Measurements from ENCODE around the gene UTP18. TPM values are rescaled to one million over a fixed set of nuclear protein-coding genes. Genes with fewer than 3 reads are reported as not detected.

Gene UTP18
- total RNA-seq, 1 experiment from 2014 or later, result 107 TPM

DNA sequence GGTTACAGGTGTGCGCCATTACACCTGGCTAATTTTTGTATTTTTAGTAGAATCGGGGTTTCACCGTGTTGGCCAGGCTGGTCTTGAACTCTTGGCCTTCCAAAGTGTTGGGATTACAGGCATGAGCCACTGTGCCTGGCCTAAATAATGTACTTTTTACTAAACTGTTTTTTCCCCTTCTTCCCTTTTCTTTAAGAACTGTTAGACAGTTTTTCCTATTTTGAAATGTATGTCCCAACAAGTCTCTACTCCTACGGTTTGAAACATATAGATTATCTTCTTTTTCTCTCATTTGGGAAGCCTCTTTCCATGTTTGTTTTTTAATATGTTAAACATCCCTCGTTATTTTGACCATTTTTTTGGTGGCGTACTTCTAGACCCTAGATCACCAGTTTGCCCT, 9.6 kb downstream of the UTP18 start:
- no peak for TF ChIP-seq EZH2 (IDR thresholded peaks at IDR 0.05; ENCODE audit: borderline replicate concordance, low read depth, low read length, poor library complexity, severe bottlenecking)
- TF ChIP-seq, protein P1, sequence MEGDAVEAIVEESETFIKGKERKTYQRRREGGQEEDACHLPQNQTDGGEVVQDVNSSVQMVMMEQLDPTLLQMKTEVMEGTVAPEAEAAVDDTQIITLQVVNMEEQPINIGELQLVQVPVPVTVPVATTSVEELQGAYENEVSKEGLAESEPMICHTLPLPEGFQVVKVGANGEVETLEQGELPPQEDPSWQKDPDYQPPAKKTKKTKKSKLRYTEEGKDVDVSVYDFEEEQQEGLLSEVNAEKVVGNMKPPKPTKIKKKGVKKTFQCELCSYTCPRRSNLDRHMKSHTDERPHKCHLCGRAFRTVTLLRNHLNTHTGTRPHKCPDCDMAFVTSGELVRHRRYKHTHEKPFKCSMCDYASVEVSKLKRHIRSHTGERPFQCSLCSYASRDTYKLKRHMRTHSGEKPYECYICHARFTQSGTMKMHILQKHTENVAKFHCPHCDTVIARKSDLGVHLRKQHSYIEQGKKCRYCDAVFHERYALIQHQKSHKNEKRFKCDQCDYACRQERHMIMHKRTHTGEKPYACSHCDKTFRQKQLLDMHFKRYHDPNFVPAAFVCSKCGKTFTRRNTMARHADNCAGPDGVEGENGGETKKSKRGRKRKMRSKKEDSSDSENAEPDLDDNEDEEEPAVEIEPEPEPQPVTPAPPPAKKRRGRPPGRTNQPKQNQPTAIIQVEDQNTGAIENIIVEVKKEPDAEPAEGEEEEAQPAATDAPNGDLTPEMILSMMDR (conservative IDR thresholded peaks at IDR 0.05; ENCODE audit: low read depth, low read length), result no peak
- BruUV-seq (replicated peaks), result no TSS peak
- intact Hi-C loops (cut with micrococcal nuclease; ENCODE audit: unreplicated experiment), result no loop called here
- H3K4me1 ChIP-seq (ENCODE audit: insufficient read depth, low read length, poor library complexity, severe bottlenecking), result peaks cover 9% of the 10 kb centered on the region
- ChIA-PET CTCF (interaction anchor here (0.6 kb wide), 1 partner anchor 17 kb away, joined by 5 read pairs; no protein-coding TSS in a partner anchor), POLR2A (ENCODE audit: low non-redundant PET) (no interaction called here)
- H3K36me3 ChIP-seq (ENCODE audit: insufficient read depth, low read length, poor library complexity, severe bottlenecking), result peaks cover 78% of the 10 kb centered on the region
- H3K27ac ChIP-seq (ENCODE audit: low read depth, low read length, poor library complexity, severe bottlenecking), result no peak overlapping the region
- H3K9me3 ChIP-seq (ENCODE audit: low read depth, low read length, poor library complexity, severe bottlenecking), result no peaks in the 10 kb centered on the region
- no peaks in the 10 kb centered on the region for H3K27me3 ChIP-seq (replicated peaks; ENCODE audit: insufficient read depth, low read depth, low read length, poor library complexity)
- no peak for DNase-seq (ENCODE audit: low spot score)
- H3K4me3 ChIP-seq (ENCODE audit: low read depth, low read length, poor library complexity, severe bottlenecking), result no peak overlapping the region

DNA sequence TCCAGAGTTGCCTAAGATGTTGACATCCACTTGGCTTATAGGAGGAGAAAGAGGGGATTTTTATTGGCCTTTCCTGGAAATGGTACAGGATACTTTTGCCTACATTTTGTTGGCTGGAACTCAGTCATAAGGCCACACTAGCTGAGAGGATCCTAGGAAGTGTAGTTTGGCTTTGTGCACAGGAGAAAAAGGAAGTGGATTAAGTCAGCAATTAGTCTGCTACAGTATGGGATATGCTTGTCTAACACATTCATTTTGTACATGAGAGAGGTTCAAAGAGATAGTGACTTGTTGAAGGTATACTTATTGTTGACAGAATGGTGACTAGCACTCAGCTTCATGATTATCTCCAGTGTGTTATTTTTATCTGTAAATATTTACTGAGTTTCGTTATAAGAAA, 10.3 kb downstream of the UTP18 start:
- intact Hi-C loops (cut with micrococcal nuclease; ENCODE audit: unreplicated experiment), result no loop called here
- H3K4me1 ChIP-seq (ENCODE audit: insufficient read depth, low read length, poor library complexity, severe bottlenecking), result peaks cover 9% of the 10 kb centered on the region
- POLR2A ChIA-PET (ENCODE audit: low non-redundant PET), result no interaction called here
- H3K27ac ChIP-seq (ENCODE audit: low read depth, low read length, poor library complexity, severe bottlenecking), result no peak overlapping the region
- BruUV-seq (replicated peaks), result no TSS peak
- peaks cover 79% of the 10 kb centered on the region for H3K36me3 ChIP-seq (ENCODE audit: insufficient read depth, low read length, poor library complexity, severe bottlenecking)
- H3K4me3 ChIP-seq (ENCODE audit: low read depth, low read length, poor library complexity, severe bottlenecking), result no peak overlapping the region
- TF ChIP-seq EZH2 (IDR thresholded peaks at IDR 0.05; ENCODE audit: borderline replicate concordance, low read depth, low read length, poor library complexity, severe bottlenecking), result no peak
- TF ChIP-seq, protein P1 (conservative IDR thresholded peaks at IDR 0.05; ENCODE audit: low read depth, low read length), result no peak
- no peaks in the 10 kb centered on the region for H3K9me3 ChIP-seq (ENCODE audit: low read depth, low read length, poor library complexity, severe bottlenecking)
- CTCF ChIA-PET, result no interaction called here
- no peaks in the 10 kb centered on the region for H3K27me3 ChIP-seq (replicated peaks; ENCODE audit: insufficient read depth, low read depth, low read length, poor library complexity)
- DNase-seq (ENCODE audit: low spot score), result no peak

GRCh38 chr17:51272812-51273211, 12.5 kb downstream of the UTP18 start:
- H3K4me1 ChIP-seq (ENCODE audit: insufficient read depth, low read length, poor library complexity, severe bottlenecking), result peaks cover 4% of the 10 kb centered on the region
- DNase-seq (ENCODE audit: low spot score), result no peak
- BruUV-seq (replicated peaks), result no TSS peak
- intact Hi-C loops (cut with micrococcal nuclease; ENCODE audit: unreplicated experiment), result no loop called here
- TF ChIP-seq, protein P1 (conservative IDR thresholded peaks at IDR 0.05; ENCODE audit: low read depth, low read length), result no peak
- no peak for TF ChIP-seq EZH2 (IDR thresholded peaks at IDR 0.05; ENCODE audit: borderline replicate concordance, low read depth, low read length, poor library complexity, severe bottlenecking)
- H3K4me3 ChIP-seq (ENCODE audit: low read depth, low read length, poor library complexity, severe bottlenecking), result no peak overlapping the region
- POLR2A ChIA-PET (ENCODE audit: low non-redundant PET), result interaction anchor here (0.7 kb wide), 1 partner anchor 254 kb away, joined by 3 read pairs; no protein-coding TSS in a partner anchor
- no peaks in the 10 kb centered on the region for H3K9me3 ChIP-seq (ENCODE audit: low read depth, low read length, poor library complexity, severe bottlenecking)
- H3K36me3 ChIP-seq (ENCODE audit: insufficient read depth, low read length, poor library complexity, severe bottlenecking), result peaks cover 82% of the 10 kb centered on the region
- CTCF ChIA-PET, result no interaction called here
- H3K27ac ChIP-seq (ENCODE audit: low read depth, low read length, poor library complexity, severe bottlenecking), result no peak overlapping the region
- no peaks in the 10 kb centered on the region for H3K27me3 ChIP-seq (replicated peaks; ENCODE audit: insufficient read depth, low read depth, low read length, poor library complexity)

All from A673 (cell line).